ENCODE results near the gene NDP. TPM values are rescaled to one million over a fixed set of nuclear protein-coding genes. Genes with fewer than 3 reads are reported as not detected.

The NDP gene
- polyA plus RNA-seq, 6 donors from 2014 or later: not detected

GRCh38 chrX:43899878-43900815 lies 73.0 kb downstream of the NDP start:
- Mint-ChIP-seq H3K4me1 (no peaks in the 10 kb centered on the region), H3K36me3 (no peaks in the 10 kb centered on the region), H3K9me3 (no peaks in the 10 kb centered on the region), H3K4me3 (no peak overlapping the region), H3K27ac (no peak overlapping the region), H3K27me3 (peaks cover 0 to 12% (median 4%) of the 10 kb centered on the region in 3 donors)
- ATAC-seq (ENCODE audit: low read depth in 2 of 2): no peak
- no peak for DNase-seq

Other genes starting within 250 kb of the NDP start
- not detected for gene MAOB, start 90.9 kb downstream of the NDP start, polyA plus RNA-seq (ENCODE audit: low read depth in 6 of 6)